PFSK-1 (cell line): ENCODE measurements around the gene CTNND2.

ENCODE experiments used
- POLR2AphosphoS5 ChIP-seq: IDR thresholded peaks from 2 replicates; pipeline ENCODE4 v1.6.1; 2012; ENCODE audit warnings: low read depth, mild to moderate bottlenecking, control low read depth, low read length, moderate library complexity
- SIN3A ChIP-seq: IDR thresholded peaks from 2 replicates; pipeline ENCODE4 v1.6.1; 2012; ENCODE audit warnings: mild to moderate bottlenecking, low read length, moderate library complexity, borderline replicate concordance; ENCODE audit not compliant: insufficient read depth

- TF ChIP-seq POLR2AphosphoS5 (no peak), SIN3A (no peak)
Observed at GRCh38 chr5:11724940-11725339, 179.3 kb downstream of the CTNND2 start.
